Measurements from ENCODE around the gene RRAGA. TPM values are rescaled to one million over a fixed set of nuclear protein-coding genes. Genes with fewer than 3 reads are reported as not detected.

The RRAGA gene
- total RNA-seq, result 10 to 100 TPM; 60.1 to 93.3 (median 83.6) TPM
- polyA plus RNA-seq, result 100 to 1,000 TPM in 1 of 2 donors, 10 to 100 TPM in 1; 47.1 to 107 TPM
- long read RNA-seq, donor 1, transcript RRAGA-201 (1 exons, 1,589 nt), result major isoform, 187 of 187 reads
- long read RNA-seq, donor 1, partial matches to known transcripts, result 0 of 187 reads
- long read RNA-seq, donor 1, other reads (novel, unspliced or antisense), result 0 of 187 reads
- long read RNA-seq, donor 2, transcript RRAGA-201 (1 exons, 1,589 nt), result major isoform, 628 of 628 reads
- long read RNA-seq, donor 2, partial matches to known transcripts, result 0 of 628 reads
- long read RNA-seq, donor 2, other reads (novel, unspliced or antisense), result 0 of 628 reads
- long read RNA-seq, donor 3, transcript RRAGA-201 (1 exons, 1,589 nt), result major isoform, 129 of 129 reads
- long read RNA-seq, donor 3, partial matches to known transcripts, result 0 of 129 reads
- long read RNA-seq, donor 3, other reads (novel, unspliced or antisense), result 0 of 129 reads

GRCh38 chr9:19048966-19049916 is at the start of gene RRAGA:
Gene RRAGA (plus strand): TSS chr9:19049427. CDS start chr9:19049660, 233 bp downstream.
- peak; percentile 94 to 97 (median 97) for ATAC-seq
- Histone ChIP-seq H3K27me3 (no peaks in the 10 kb centered on the region), H3K9me3 (no peaks in the 10 kb centered on the region), H3K4me1 (peaks cover 0 to 46% (median 30%) of the 10 kb centered on the region in 12 donors), H3K36me3 (peaks cover 0 to 14% (median 0%) of the 10 kb centered on the region in 9 donors), H3K27ac (peak within 1 kb of the TSS; percentile 84 to 99 (median 97)), H3K4me3 (peak within 1 kb of the TSS; percentile 71 to 98 (median 88))
- TF ChIP-seq, protein P1, sequence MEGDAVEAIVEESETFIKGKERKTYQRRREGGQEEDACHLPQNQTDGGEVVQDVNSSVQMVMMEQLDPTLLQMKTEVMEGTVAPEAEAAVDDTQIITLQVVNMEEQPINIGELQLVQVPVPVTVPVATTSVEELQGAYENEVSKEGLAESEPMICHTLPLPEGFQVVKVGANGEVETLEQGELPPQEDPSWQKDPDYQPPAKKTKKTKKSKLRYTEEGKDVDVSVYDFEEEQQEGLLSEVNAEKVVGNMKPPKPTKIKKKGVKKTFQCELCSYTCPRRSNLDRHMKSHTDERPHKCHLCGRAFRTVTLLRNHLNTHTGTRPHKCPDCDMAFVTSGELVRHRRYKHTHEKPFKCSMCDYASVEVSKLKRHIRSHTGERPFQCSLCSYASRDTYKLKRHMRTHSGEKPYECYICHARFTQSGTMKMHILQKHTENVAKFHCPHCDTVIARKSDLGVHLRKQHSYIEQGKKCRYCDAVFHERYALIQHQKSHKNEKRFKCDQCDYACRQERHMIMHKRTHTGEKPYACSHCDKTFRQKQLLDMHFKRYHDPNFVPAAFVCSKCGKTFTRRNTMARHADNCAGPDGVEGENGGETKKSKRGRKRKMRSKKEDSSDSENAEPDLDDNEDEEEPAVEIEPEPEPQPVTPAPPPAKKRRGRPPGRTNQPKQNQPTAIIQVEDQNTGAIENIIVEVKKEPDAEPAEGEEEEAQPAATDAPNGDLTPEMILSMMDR (IDR thresholded peaks at IDR 0.05), result peak; percentile 74 to 95 (median 87)
- peak in 1 of 2 donors; percentile 86 for TF ChIP-seq POLR2A (IDR thresholded peaks at IDR 0.05)
- peak; percentile 94 to 97 (median 94) for DNase-seq
- WGBS, 4 donors, result 0 to 1% (median 1%) methylated on average over 51 to 82 of the region's 82 CpGs
- intact Hi-C loops (cut with DNase I), result loop anchor here in 8 of 10 donors (1.0 to 10.0 kb wide), 8 partner anchors 123 to 416 kb away; no protein-coding TSS in a partner anchor

- Histone ChIP-seq H3K4me3 (no peak overlapping the region), H3K9me3 (peaks cover 0 to 12% (median 0%) of the 10 kb centered on the region in 12 donors), H3K36me3 (no peaks in the 10 kb centered on the region), H3K27ac (no peak overlapping the region), H3K4me1 (no peaks in the 10 kb centered on the region), H3K27me3 (no peaks in the 10 kb centered on the region)
- 87 to 97% (median 91%) methylated on average over 6 to 16 of the region's 16 CpGs for WGBS, 4 donors
- ATAC-seq, result no peak
- TF ChIP-seq, protein P1 (IDR thresholded peaks at IDR 0.05), result no peak
- TF ChIP-seq POLR2A (IDR thresholded peaks at IDR 0.05), result no peak
- DNase-seq, result no peak
- intact Hi-C loops (cut with DNase I), result no loop called here
Measured at GRCh38 chr9:19000133-19000532, 49.1 kb upstream of the RRAGA start.

- Histone ChIP-seq H3K27me3 (no peaks in the 10 kb centered on the region), H3K4me1 (peaks cover 0 to 6% (median 0%) of the 10 kb centered on the region in 12 donors), H3K9me3 (no peaks in the 10 kb centered on the region), H3K36me3 (no peaks in the 10 kb centered on the region), H3K27ac (no peak overlapping the region), H3K4me3 (no peak overlapping the region)
- ATAC-seq, result no peak
- 81 to 85% (median 83%) methylated on average over 5 of the region's 5 CpGs for WGBS, 4 donors
- TF ChIP-seq, protein P1 (IDR thresholded peaks at IDR 0.05), result no peak
- no peak for TF ChIP-seq POLR2A (IDR thresholded peaks at IDR 0.05)
- DNase-seq, result no peak
- intact Hi-C loops (cut with DNase I), result no loop called here
Measured at GRCh38 chr9:19009391-19009965, 39.7 kb upstream of the RRAGA start.

All from heart left ventricle (tissue), 16 donors.